ENCODE measurements around the gene LMNA.
"Not testable (repeated sequence)": the region's sequence is repeated elsewhere in the genome, so short reads cannot be mapped to it uniquely, and the experiment has no call there.

LMNA gene

DNA sequence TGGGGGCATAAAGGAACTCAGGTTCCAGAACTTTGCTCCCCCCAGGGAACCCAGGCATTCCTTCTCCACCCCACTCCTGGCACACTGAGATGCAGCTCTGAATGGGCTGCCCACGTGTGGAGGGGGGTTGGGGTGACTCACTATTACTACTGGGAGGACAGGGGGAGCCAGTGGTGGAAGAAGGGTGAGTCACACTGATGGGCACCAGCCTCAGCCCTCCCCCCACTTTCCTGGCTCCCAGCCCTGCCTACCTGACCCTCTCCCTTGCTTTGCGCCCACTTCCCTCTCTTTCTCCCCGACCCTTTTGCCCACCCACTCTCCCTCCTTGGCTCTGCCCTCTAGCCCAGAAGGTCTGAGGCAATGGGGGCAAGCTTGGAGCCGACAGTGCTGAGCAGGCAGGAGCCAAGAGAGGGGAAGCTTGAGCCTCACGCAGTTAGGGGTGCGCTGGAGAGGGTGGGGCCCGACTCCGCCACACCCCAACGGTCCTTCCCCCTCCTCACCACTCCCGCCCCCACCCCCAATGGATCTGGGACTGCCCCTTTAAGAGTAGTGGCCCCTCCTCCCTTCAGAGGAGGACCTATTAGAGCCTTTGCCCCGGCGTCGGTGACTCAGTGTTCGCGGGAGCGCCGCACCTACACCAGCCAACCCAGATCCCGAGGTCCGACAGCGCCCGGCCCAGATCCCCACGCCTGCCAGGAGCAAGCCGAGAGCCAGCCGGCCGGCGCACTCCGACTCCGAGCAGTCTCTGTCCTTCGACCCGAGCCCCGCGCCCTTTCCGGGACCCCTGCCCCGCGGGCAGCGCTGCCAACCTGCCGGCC lies at the start of gene LMNA:
TSS of gene LMNA (plus strand) at position 611 of the 818 bp plus-strand sequence. CDS start 208 bp downstream, outside the sequence.
- no peaks in the 10 kb centered on the region for H3K9me3 ChIP-seq (ENCODE audit: low read length)
- no peak within 1 kb of the TSS for H2AFZ ChIP-seq (ENCODE audit: low read depth, low read length)
- H3K4me1 ChIP-seq (ENCODE audit: insufficient read depth, low read length) = peaks cover 29% of the 10 kb centered on the region
- H3K36me3 ChIP-seq (ENCODE audit: insufficient read depth, low read length) = peaks cover 15% of the 10 kb centered on the region
- H3K4me3 ChIP-seq (ENCODE audit: low read length) = no peak within 1 kb of the TSS
- H3K27me3 ChIP-seq (ENCODE audit: insufficient read depth, low read length) = no peaks in the 10 kb centered on the region

GRCh38 chr1:156065212-156065611 lies 49.3 kb upstream of the LMNA start:
- Histone ChIP-seq H3K36me3 (ENCODE audit: insufficient read depth, low read length) (no peaks in the 10 kb centered on the region), H3K4me3 (ENCODE audit: low read length) (no peak overlapping the region), H3K27me3 (ENCODE audit: insufficient read depth, low read length) (no peaks in the 10 kb centered on the region), H3K9me3 (ENCODE audit: low read length) (no peaks in the 10 kb centered on the region), H2AFZ (ENCODE audit: low read depth, low read length) (no peak overlapping the region), H3K4me1 (ENCODE audit: insufficient read depth, low read length) (peaks cover 8% of the 10 kb centered on the region)

DNA sequence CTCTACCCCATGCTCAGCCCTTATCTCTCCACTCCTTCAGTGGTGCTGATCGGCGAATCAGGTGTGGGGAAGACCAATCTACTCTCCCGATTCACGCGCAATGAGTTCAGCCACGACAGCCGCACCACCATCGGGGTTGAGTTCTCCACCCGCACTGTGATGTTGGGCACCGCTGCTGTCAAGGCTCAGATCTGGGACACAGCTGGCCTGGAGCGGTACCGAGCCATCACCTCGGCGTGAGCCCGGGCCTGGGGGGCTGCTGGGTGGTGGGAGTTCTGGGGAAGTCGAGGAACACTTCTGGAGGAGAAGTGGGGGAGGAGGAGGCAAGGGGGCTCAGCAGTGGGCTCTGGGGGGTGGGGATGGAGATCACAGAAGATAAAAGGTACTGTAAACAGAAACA lies 48.6 kb upstream of the LMNA start:
- Histone ChIP-seq H3K36me3 (ENCODE audit: insufficient read depth, low read length) (no peaks in the 10 kb centered on the region), H3K4me1 (ENCODE audit: insufficient read depth, low read length) (peaks cover 8% of the 10 kb centered on the region), H3K4me3 (ENCODE audit: low read length) (no peak overlapping the region), H3K27me3 (ENCODE audit: insufficient read depth, low read length) (no peaks in the 10 kb centered on the region), H2AFZ (ENCODE audit: low read depth, low read length) (no peak overlapping the region), H3K9me3 (ENCODE audit: low read length) (no peaks in the 10 kb centered on the region)

GRCh38 chr1:156067262-156067661 lies 47.2 kb upstream of the LMNA start:
- Histone ChIP-seq H3K36me3 (ENCODE audit: insufficient read depth, low read length) (no peaks in the 10 kb centered on the region), H2AFZ (ENCODE audit: low read depth, low read length) (no peak overlapping the region), H3K4me1 (ENCODE audit: insufficient read depth, low read length) (no peaks in the 10 kb centered on the region), H3K4me3 (ENCODE audit: low read length) (no peak overlapping the region), H3K27me3 (ENCODE audit: insufficient read depth, low read length) (no peaks in the 10 kb centered on the region), H3K9me3 (ENCODE audit: low read length) (no peaks in the 10 kb centered on the region)

DNA sequence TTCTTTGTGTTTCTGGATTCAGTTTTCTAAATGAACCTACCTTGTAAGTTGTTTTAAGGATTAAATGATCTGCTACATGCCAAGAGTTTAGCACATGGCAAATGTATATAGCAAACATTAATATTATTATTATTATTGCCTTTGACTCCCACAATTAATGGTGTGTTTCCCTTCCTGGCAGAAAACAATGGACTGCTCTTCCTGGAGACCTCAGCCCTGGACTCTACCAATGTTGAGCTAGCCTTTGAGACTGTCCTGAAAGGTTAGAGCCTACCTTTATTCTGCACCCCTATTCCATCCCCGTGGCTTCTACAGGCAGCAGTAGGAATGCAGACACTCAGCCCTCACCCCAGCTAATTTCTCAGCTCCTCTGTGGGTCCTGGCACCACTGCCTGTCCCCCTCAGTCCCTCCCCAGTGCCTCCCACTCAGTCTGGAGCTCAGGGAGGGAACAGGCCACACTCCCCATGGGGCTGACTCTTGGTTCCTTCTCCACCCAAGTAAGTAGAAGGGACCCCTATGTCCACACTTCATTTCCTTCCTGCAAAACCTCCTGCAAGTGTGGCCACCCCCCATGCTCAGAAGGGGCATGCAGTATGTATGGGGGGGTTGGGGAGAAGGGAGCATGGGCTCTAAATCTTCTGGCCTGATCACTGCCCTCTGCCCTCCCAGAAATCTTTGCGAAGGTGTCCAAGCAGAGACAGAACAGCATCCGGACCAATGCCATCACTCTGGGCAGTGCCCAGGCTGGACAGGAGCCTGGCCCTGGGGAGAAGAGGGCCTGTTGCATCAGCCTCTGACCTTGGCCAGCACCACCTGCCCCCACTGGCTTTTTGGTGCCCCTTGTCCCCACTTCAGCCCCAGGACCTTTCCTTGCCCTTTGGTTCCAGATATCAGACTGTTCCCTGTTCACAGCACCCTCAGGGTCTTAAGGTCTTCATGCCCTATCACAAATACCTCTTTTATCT lies 44.7 kb upstream of the LMNA start:
- H2AFZ ChIP-seq (ENCODE audit: low read depth, low read length) = no peak overlapping the region
- H3K4me3 ChIP-seq (ENCODE audit: low read length) = no peak overlapping the region
- H3K36me3 ChIP-seq (ENCODE audit: insufficient read depth, low read length) = peaks cover 15% of the 10 kb centered on the region
- H3K27me3 ChIP-seq (ENCODE audit: insufficient read depth, low read length) = no peaks in the 10 kb centered on the region
- H3K9me3 ChIP-seq (ENCODE audit: low read length) = no peaks in the 10 kb centered on the region
- peaks cover 11% of the 10 kb centered on the region for H3K4me1 ChIP-seq (ENCODE audit: insufficient read depth, low read length)

GRCh38 chr1:156070548-156070947 lies 44.0 kb upstream of the LMNA start:
- no peaks in the 10 kb centered on the region for H3K27me3 ChIP-seq (ENCODE audit: insufficient read depth, low read length)
- no peak overlapping the region for H2AFZ ChIP-seq (ENCODE audit: low read depth, low read length)
- H3K4me3 ChIP-seq (ENCODE audit: low read length) = no peak overlapping the region
- H3K9me3 ChIP-seq (ENCODE audit: low read length) = no peaks in the 10 kb centered on the region
- H3K4me1 ChIP-seq (ENCODE audit: insufficient read depth, low read length) = peaks cover 19% of the 10 kb centered on the region
- H3K36me3 ChIP-seq (ENCODE audit: insufficient read depth, low read length) = peaks cover 22% of the 10 kb centered on the region

GRCh38 chr1:156071332-156071816 lies 43.1 kb upstream of the LMNA start:
- not testable (repeated sequence) for H2AFZ ChIP-seq (ENCODE audit: low read depth, low read length); H3K27me3 ChIP-seq (ENCODE audit: insufficient read depth, low read length); H3K4me3 ChIP-seq (ENCODE audit: low read length); H3K9me3 ChIP-seq (ENCODE audit: low read length)
- Histone ChIP-seq H3K36me3 (ENCODE audit: insufficient read depth, low read length) (peaks cover 31% of the 10 kb centered on the region), H3K4me1 (ENCODE audit: insufficient read depth, low read length) (peaks cover 27% of the 10 kb centered on the region)

GRCh38 chr1:156072251-156072650 lies 42.3 kb upstream of the LMNA start:
- H2AFZ ChIP-seq (ENCODE audit: low read depth, low read length) = no peak overlapping the region
- no peaks in the 10 kb centered on the region for H3K9me3 ChIP-seq (ENCODE audit: low read length)
- no peaks in the 10 kb centered on the region for H3K27me3 ChIP-seq (ENCODE audit: insufficient read depth, low read length)
- H3K36me3 ChIP-seq (ENCODE audit: insufficient read depth, low read length) = peaks cover 39% of the 10 kb centered on the region
- peaks cover 33% of the 10 kb centered on the region for H3K4me1 ChIP-seq (ENCODE audit: insufficient read depth, low read length)
- H3K4me3 ChIP-seq (ENCODE audit: low read length) = no peak overlapping the region

DNA sequence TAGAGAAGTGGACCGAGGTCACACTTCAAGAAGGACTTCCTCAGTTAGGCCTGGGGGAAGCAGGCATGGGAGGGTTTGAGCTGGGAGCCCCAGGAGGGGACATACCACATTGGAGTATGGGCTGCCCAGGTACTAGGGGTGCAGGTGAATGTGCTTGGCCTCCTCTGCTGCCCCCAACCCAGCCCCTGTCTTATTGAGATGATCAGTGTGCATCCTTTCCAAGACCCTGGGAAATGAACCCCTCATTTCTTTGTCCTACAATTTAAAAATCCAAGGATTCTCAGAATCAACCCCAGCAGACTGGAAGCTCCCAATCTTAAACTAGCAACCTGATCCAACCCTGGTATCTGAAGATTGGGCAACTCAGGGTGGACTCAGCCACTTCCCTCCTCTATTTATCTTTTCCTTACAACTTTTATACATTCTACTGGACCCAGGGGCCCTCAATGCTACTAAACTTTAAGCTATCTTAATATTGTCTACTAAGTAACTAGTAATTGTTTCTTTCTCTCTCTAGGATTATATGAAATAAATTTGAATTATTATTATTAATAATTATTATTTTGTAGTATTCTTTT lies 41.3 kb upstream of the LMNA start:
- Histone ChIP-seq H3K4me3 (ENCODE audit: low read length) (no peak overlapping the region), H3K27me3 (ENCODE audit: insufficient read depth, low read length) (no peaks in the 10 kb centered on the region), H3K4me1 (ENCODE audit: insufficient read depth, low read length) (peaks cover 41% of the 10 kb centered on the region), H3K9me3 (ENCODE audit: low read length) (no peaks in the 10 kb centered on the region), H2AFZ (ENCODE audit: low read depth, low read length) (no peak overlapping the region), H3K36me3 (ENCODE audit: insufficient read depth, low read length) (peaks cover 48% of the 10 kb centered on the region)

DNA sequence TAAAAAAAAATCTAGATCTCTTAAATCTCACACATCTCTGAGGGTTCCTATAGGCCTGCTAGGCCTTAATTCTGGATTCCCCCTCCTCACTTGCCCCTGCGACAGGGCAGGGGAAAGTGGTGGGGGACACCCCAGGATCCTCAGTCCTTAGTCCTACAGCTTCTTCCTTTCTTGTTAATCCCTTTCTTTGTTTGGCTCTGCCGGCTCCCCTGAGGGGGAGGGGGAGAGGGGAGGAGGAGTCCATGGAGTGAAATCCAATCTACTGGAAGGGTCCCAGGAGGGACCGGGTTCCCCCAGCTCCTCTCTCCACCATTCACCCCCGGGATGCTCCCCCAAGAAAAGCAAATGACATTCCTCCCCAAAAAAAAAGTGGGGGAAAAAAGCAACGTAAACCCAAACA lies 40.8 kb upstream of the LMNA start:
- Histone ChIP-seq H3K36me3 (ENCODE audit: insufficient read depth, low read length) (peaks cover 54% of the 10 kb centered on the region), H3K4me1 (ENCODE audit: insufficient read depth, low read length) (peaks cover 46% of the 10 kb centered on the region), H3K9me3 (ENCODE audit: low read length) (no peaks in the 10 kb centered on the region), H3K4me3 (ENCODE audit: low read length) (no peak overlapping the region), H3K27me3 (ENCODE audit: insufficient read depth, low read length) (no peaks in the 10 kb centered on the region), H2AFZ (ENCODE audit: low read depth, low read length) (no peak overlapping the region)

DNA sequence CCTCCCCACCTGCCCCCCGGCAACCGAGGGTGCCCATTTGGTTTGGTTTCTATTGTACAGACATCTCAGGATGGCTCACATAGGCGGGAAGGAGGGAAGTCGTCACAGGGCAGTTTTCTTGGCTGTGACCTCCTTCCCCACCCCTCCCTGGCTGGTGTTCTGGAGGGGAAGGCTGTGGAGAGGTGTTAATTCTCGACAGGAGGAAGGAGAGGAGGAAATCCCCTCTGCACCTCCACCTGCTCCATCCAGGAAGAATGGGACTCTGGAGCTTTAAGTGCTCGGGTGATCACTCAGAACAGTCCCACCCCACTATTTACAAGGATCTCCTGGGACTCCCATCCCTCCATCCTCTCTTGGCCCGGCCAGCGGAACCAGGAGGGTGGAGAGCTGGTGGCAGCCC lies 39.9 kb upstream of the LMNA start:
- no peaks in the 10 kb centered on the region for H3K27me3 ChIP-seq (ENCODE audit: insufficient read depth, low read length)
- no peak overlapping the region for H2AFZ ChIP-seq (ENCODE audit: low read depth, low read length)
- peaks cover 60% of the 10 kb centered on the region for H3K36me3 ChIP-seq (ENCODE audit: insufficient read depth, low read length)
- H3K4me1 ChIP-seq (ENCODE audit: insufficient read depth, low read length) = peaks cover 53% of the 10 kb centered on the region
- H3K4me3 ChIP-seq (ENCODE audit: low read length) = no peak overlapping the region
- H3K9me3 ChIP-seq (ENCODE audit: low read length) = no peaks in the 10 kb centered on the region

- no peaks in the 10 kb centered on the region for H3K9me3 ChIP-seq (ENCODE audit: low read length)
- no peak overlapping the region for H2AFZ ChIP-seq (ENCODE audit: low read depth, low read length)
- no peak overlapping the region for H3K4me3 ChIP-seq (ENCODE audit: low read length)
- no peaks in the 10 kb centered on the region for H3K27me3 ChIP-seq (ENCODE audit: insufficient read depth, low read length)
- H3K36me3 ChIP-seq (ENCODE audit: insufficient read depth, low read length) = peaks cover 63% of the 10 kb centered on the region
- H3K4me1 ChIP-seq (ENCODE audit: insufficient read depth, low read length) = peaks cover 58% of the 10 kb centered on the region
These were observed 39.3 kb upstream of the LMNA start for GRCh38 chr1:156075162-156075561.

DNA sequence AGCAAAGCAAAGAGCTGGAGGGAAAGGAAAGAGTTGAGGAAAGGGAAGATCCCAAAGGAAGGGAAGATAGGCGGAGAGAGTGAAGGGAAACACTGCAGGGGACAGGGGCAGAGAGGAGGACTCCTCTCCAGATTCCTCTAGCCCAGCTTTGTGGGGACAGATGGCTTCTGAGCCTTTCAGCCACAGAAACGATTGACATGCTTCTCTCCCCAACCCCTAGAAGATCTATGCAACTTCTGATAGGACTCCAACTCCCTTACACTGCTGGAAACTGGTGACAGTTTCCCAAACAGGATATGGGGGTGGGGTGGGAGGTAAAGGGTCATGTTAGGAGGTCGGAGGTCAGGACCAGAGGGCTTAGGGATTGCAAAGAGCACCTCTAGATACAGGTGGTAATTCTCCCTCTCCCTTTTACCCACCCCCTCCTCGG lies 38.7 kb upstream of the LMNA start:
- H3K9me3 ChIP-seq (ENCODE audit: low read length) = no peaks in the 10 kb centered on the region
- no peak overlapping the region for H2AFZ ChIP-seq (ENCODE audit: low read depth, low read length)
- peaks cover 58% of the 10 kb centered on the region for H3K4me1 ChIP-seq (ENCODE audit: insufficient read depth, low read length)
- H3K36me3 ChIP-seq (ENCODE audit: insufficient read depth, low read length) = peaks cover 63% of the 10 kb centered on the region
- H3K4me3 ChIP-seq (ENCODE audit: low read length) = no peak overlapping the region
- no peaks in the 10 kb centered on the region for H3K27me3 ChIP-seq (ENCODE audit: insufficient read depth, low read length)
